ENCODE results near the gene RALA.

- no peak for TF ChIP-seq CTCF (IDR thresholded peaks at IDR 0.05)
- no peak for TF ChIP-seq POLR2A (IDR thresholded peaks at IDR 0.05)
- TF ChIP-seq POLR2AphosphoS5 (IDR thresholded peaks at IDR 0.05), result no peak
Measured at GRCh38 chr7:39703144-39703543, 79.8 kb downstream of the RALA start.
